GM12878 (cell line): ENCODE measurements around the gene RPUSD1. TPM values are rescaled to one million over a fixed set of nuclear protein-coding genes. Genes with fewer than 3 reads are reported as not detected.

Experiments
- ATAC-seq: fragments of 200-7000 bp; cut with Tn5 transposase; 3 replicates; pipeline ENCODE4 v1.9.1; 2020; ENCODE audit warnings: mild to moderate bottlenecking, moderate library complexity
- BruUV-seq: library from RNA; stranded (reverse); fragments of 400-500 nt; replicated peaks from 2 replicates; lab custom pipeline; 2021; lab: Mats Ljungman, UMichigan
- CTCF ChIA-PET: fragments of 300-600 bp; sonication (Branson Sonifier 250); formaldehyde crosslinking; extraction: SDS; loops from one replicate; lab custom pipeline; 2021; ENCODE audit warnings: inconsistent platforms; lab: Yijun Ruan, JAX
- POLR2A ChIA-PET: fragments of 350-600 bp; formaldehyde crosslinking; extraction: SDS; loops from one replicate; lab custom pipeline; 2021; ENCODE audit warnings: inconsistent platforms; lab: Charles Lee
- RAD21 ChIA-PET: fragments of 300-600 bp; sonication (Branson Sonifier 250); formaldehyde crosslinking; loops from one replicate; lab custom pipeline; 2023; ENCODE audit warnings: antibody characterized with exemption; ENCODE audit not compliant: unreplicated experiment; lab: Charles Lee
- SMC1A ChIA-PET: fragments of 300-600 bp; sonication (Branson Sonifier 250); formaldehyde crosslinking; loops from one replicate; lab custom pipeline; 2023; ENCODE audit not compliant: unreplicated experiment, uncharacterized antibody; lab: Charles Lee
- DNase-seq: peaks from one replicate; pipeline ENCODE4 v3.0.0-alpha.2; 2011; ENCODE audit warnings: low read depth, low spot score
- FAIRE-seq: peaks from 3 replicates; lab custom pipeline; 2011; peaks lifted over from hg19 to GRCh38; lab: Jason Lieb, UNC
- H2AFZ ChIP-seq: 2 replicates; pipeline ENCODE4 v1.6.0; 2011; ENCODE audit warnings: low read depth, low read length, control low read depth; ENCODE audit not compliant: control insufficient read depth
- H3K27ac ChIP-seq: 2 replicates; pipeline ENCODE4 v1.5.1; 2011; ENCODE audit warnings: control low read depth; ENCODE audit not compliant: control insufficient read depth, insufficient read depth
- H3K27me3 ChIP-seq, 2 experiments: replicated peaks in 1 of 2; 2 replicates each; pipeline versions ENCODE4 v1.6.0 to v1.6.1; 2011; ENCODE audit warnings: low read length in 1 of 2; ENCODE audit not compliant: control insufficient read depth in 2 of 2, insufficient read depth in 2 of 2
- H3K36me3 ChIP-seq, 2 experiments: 2 replicates each; pipeline ENCODE4 v1.5.1; 2011; ENCODE audit warnings: low read length in 1 of 2; ENCODE audit not compliant: control insufficient read depth in 2 of 2, insufficient read depth in 2 of 2
- H3K4me1 ChIP-seq: 2 replicates; pipeline ENCODE4 v1.6.1; 2011; ENCODE audit warnings: mild to moderate bottlenecking, low read length, moderate library complexity, mixed read lengths; ENCODE audit not compliant: control insufficient read depth, insufficient read depth
- H3K4me2 ChIP-seq: 2 replicates; pipeline ENCODE4 v1.6.0; 2011; ENCODE audit warnings: control low read depth; ENCODE audit not compliant: control insufficient read depth, insufficient read depth
- H3K4me3 ChIP-seq: fragments of 200-600 bp; sonication (generic); 2 replicates; pipeline ENCODE4 v1.5.1; 2016
- H3K79me2 ChIP-seq: 2 replicates; pipeline ENCODE4 v1.6.0; 2011; ENCODE audit warnings: low read length; ENCODE audit not compliant: control insufficient read depth, insufficient read depth
- H3K9ac ChIP-seq: 2 replicates; pipeline ENCODE4 v1.8.0; 2011; ENCODE audit warnings: low read length, control low read depth, mixed read lengths; ENCODE audit not compliant: control insufficient read depth, insufficient read depth
- H3K9me3 ChIP-seq: replicated peaks from 3 replicates; pipeline ENCODE4 v1.5.1; 2011; ENCODE audit warnings: mild to moderate bottlenecking, low read length; ENCODE audit not compliant: control insufficient read depth, insufficient read depth
- H4K20me1 ChIP-seq: 2 replicates; pipeline ENCODE4 v1.6.0; 2011; ENCODE audit not compliant: control insufficient read depth, insufficient read depth
- BACH1 ChIP-seq: fragments of 450-650 bp; IDR thresholded peaks from 2 replicates; pipeline ENCODE4 v1.6.1; 2017; ENCODE audit warnings: mild to moderate bottlenecking, borderline replicate concordance
- BMI1 ChIP-seq: fragments of 450-650 bp; IDR thresholded peaks from 2 replicates; pipeline ENCODE4 v1.6.1; 2016; ENCODE audit warnings: mild to moderate bottlenecking, moderate library complexity, borderline replicate concordance
- ESRRA ChIP-seq: IDR thresholded peaks from 2 replicates; pipeline ENCODE4 v1.6.1; 2012; ENCODE audit warnings: mild to moderate bottlenecking, low read length, improper control_type of control experiment
- MYC ChIP-seq: IDR thresholded peaks from 2 replicates; pipeline ENCODE4 v1.6.1; 2011; ENCODE audit warnings: mild to moderate bottlenecking, low read length, moderate library complexity, inconsistent platforms; ENCODE audit not compliant: insufficient read depth, insufficient replicate concordance, insufficient read length, severe bottlenecking
- SMAD5 ChIP-seq: IDR thresholded peaks from 2 replicates; pipeline ENCODE4 v1.6.1; 2016; ENCODE audit warnings: antibody characterized with exemption, low read depth
- SMC3 ChIP-seq: IDR thresholded peaks from 2 replicates; pipeline ENCODE4 v1.6.1; 2011; ENCODE audit warnings: low read length, improper control_type of control experiment, borderline replicate concordance
- STAT3 ChIP-seq: IDR thresholded peaks from 2 replicates; pipeline ENCODE4 v1.6.1; 2011; ENCODE audit warnings: low read depth, low read length, improper control_type of control experiment
- ZBTB11 ChIP-seq: fragments of 450-650 bp; formaldehyde crosslinking; IDR thresholded peaks from 2 replicates; pipeline ENCODE4 v1.5.0; 2022; ENCODE audit warnings: mild to moderate bottlenecking, missing genetic modification characterization
- ZSCAN29 ChIP-seq: fragments of 450-650 bp; IDR thresholded peaks from 2 replicates; pipeline ENCODE4 v1.6.1; 2017; ENCODE audit warnings: mild to moderate bottlenecking, moderate library complexity
- WGBS: methylation state at CpG from one replicate; pipeline ENCODE4 v1.1.6; 2016; ENCODE audit warnings: low lambda C conversion rate; ENCODE audit not compliant: insufficient replicate concordance, insufficient coverage; ENCODE audit errors: missing lambda C conversion rate; 5-methylcytosine and 5-hydroxymethylcytosine counted together
- in situ Hi-C: fragments of 300-500 bp; cut with MboI; formaldehyde crosslinking; loops from 9 replicates; pipeline ENCODE4 v1.14.3; 2018; ENCODE audit warnings: mixed read lengths
- intact Hi-C: fragments of 100-400 bp; cut with micrococcal nuclease; formaldehyde crosslinking; loops from one replicate; pipeline ENCODE4 v1.14.2; 2022; ENCODE audit not compliant: unreplicated experiment
- polyA plus RNA-seq, 11 experiments: library from polyadenylated mRNA; depleted of rRNA in 4 of 11; unstranded in 6 of 11; stranded (reverse) in 5 of 11; fragments of >200 nt; fragmentation: Nextera tagmentation in 4 of 11; fragmentation: Illumina TruSeq in 1 of 11; extraction: Ambion mirVana in 4 of 11; extraction: Trizol in 1 of 11; gene quantifications; 1 replicate in 1 of 11; 2 replicates in 10 of 11; pipeline versions ENCODE4 v1.2.1 to v1.2.3, GENCODE V29; 2011 to 2016; ENCODE audit warnings: inconsistent platforms in 2 of 11, missing spikeins in 2 of 11, low read depth in 1 of 11
- total RNA-seq, 4 experiments: library from RNA; depleted of rRNA in 3 of 4; stranded (reverse); fragments of >200 nt in 3 of 4; fragmentation: Illumina TruSeq in 1 of 4; extraction: Trizol in 1 of 4; gene quantifications; 2 replicates each; pipeline versions ENCODE4 v1.2.1 to v1.2.3, GENCODE V29; 2013 to 2021
- TF ChIP-seq, protein P1 (sequence below): fragments of 450-650 bp; IDR thresholded peaks from 2 replicates; pipeline ENCODE4 v1.6.1; 2018; ENCODE audit warnings: mild to moderate bottlenecking, low read depth, moderate library complexity; ENCODE audit not compliant: partially characterized antibody

RPUSD1 gene
- total and polyA plus RNA-seq, 10 of the 15 experiments (the other 5 are each of a cell fraction or from before 2014, with no cell fraction given) = 0.55 to 49.9 (median 21.1) TPM

DNA sequence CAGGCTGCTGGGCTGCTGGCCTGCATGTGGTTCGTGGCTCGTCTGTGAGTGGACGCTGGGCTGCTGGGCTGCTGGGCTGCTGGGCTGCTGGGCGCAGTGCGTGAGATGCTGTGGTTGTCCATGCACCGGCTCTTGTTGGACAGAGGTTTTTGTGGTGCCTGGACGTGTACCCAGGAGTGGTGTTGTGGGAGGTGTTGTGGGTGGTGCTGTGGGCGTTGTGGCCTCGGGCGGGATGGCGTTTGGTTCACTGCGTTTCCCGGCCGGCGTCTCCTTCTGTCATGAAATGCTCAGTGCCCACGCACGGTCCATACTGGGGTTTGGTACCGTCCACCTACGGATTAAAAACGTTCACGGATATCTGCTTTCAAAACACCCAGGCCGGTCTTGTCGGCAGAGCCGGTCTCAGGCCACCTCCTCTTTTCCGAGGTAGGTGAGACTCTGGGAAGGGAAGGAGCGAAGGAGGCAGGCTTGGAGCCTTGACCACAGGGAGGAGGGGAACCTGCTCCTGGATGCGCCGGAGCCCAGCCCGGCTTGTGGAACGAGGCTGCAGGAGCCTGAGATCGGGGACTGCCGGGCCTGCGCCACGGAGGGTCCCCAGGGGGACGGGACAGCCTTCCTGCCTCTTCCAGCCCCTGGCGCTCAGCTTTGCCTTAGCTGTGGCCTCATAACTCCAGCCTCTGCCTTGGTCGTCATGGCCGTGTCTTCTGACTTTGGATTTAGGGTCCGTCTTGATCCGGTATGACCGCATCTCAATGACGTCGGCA lies 42.1 kb upstream of the RPUSD1 start:
- SMC1A ChIA-PET = no interaction called here
- FAIRE-seq (no peak), DNase-seq (no peak), ATAC-seq (no peak)
- TF ChIP-seq SMC3 (no peak), STAT3 (no peak), MYC (no peak), ZBTB11 (CRISPR knock-in tag) (no peak), ZSCAN29 (no peak), BMI1 (no peak), BACH1 (no peak), ESRRA (no peak), SMAD5 (no peak)
- TF ChIP-seq, protein P1, sequence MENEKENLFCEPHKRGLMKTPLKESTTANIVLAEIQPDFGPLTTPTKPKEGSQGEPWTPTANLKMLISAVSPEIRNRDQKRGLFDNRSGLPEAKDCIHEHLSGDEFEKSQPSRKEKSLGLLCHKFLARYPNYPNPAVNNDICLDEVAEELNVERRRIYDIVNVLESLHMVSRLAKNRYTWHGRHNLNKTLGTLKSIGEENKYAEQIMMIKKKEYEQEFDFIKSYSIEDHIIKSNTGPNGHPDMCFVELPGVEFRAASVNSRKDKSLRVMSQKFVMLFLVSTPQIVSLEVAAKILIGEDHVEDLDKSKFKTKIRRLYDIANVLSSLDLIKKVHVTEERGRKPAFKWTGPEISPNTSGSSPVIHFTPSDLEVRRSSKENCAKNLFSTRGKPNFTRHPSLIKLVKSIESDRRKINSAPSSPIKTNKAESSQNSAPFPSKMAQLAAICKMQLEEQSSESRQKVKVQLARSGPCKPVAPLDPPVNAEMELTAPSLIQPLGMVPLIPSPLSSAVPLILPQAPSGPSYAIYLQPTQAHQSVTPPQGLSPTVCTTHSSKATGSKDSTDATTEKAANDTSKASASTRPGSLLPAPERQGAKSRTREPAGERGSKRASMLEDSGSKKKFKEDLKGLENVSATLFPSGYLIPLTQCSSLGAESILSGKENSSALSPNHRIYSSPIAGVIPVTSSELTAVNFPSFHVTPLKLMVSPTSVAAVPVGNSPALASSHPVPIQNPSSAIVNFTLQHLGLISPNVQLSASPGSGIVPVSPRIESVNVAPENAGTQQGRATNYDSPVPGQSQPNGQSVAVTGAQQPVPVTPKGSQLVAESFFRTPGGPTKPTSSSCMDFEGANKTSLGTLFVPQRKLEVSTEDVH = no peak
- Histone ChIP-seq H3K4me1 (no peaks in the 10 kb centered on the region), H3K9me3 (no peaks in the 10 kb centered on the region; the same call in 2 of the 3 replicates), H3K27me3 (no peaks in the 10 kb centered on the region), H4K20me1 (no peaks in the 10 kb centered on the region), H2AFZ (no peak overlapping the region), H3K4me3 (no peak overlapping the region), H3K27ac (no peak overlapping the region), H3K36me3 (no peaks in the 10 kb centered on the region), H3K79me2 (no peaks in the 10 kb centered on the region), H3K4me2 (no peak overlapping the region), H3K9ac (no peak overlapping the region)
- 71% methylated on average over 43 of the region's 43 CpGs for whole genome bisulfite sequencing
- BruUV-seq = no TSS peak
- intact Hi-C loops = no loop called here
- CTCF ChIA-PET = no interaction called here
- RAD21 ChIA-PET = no interaction called here
- in situ Hi-C loops = no loop called here
- POLR2A ChIA-PET = no interaction called here
